H1 (cell line): ENCODE measurements around the gene ARHGEF38. TPM values are rescaled to one million over a fixed set of nuclear protein-coding genes. Genes with fewer than 3 reads are reported as not detected.

Experiments
- ATF3 ChIP-seq: IDR thresholded peaks from 2 replicates; pipeline ENCODE4 v1.6.1; 2011; ENCODE audit warnings: low read depth, mild to moderate bottlenecking, low read length; ENCODE audit not compliant: insufficient read depth
- BACH1 ChIP-seq: IDR thresholded peaks from 2 replicates; pipeline ENCODE4 v1.6.1; 2012; ENCODE audit warnings: low read length, improper control_type of control experiment
- RXRA ChIP-seq: IDR thresholded peaks from 2 replicates; pipeline ENCODE4 v1.6.1; 2011; ENCODE audit warnings: low read depth, mild to moderate bottlenecking, low read length, moderate library complexity; ENCODE audit not compliant: insufficient read depth
- SAP30 ChIP-seq: fragments of 300-600 bp; sonication (generic); IDR thresholded peaks from 2 replicates; pipeline ENCODE4 v1.7.1; 2012; ENCODE audit warnings: low read length, moderate library complexity, mild to moderate bottlenecking, inconsistent platforms; ENCODE audit not compliant: insufficient read depth, insufficient replicate concordance
- SIN3A ChIP-seq, 2 experiments: IDR thresholded peaks in 1 of 2; conservative IDR thresholded peaks in 1 of 2; 2 replicates each; pipeline ENCODE4 v1.6.1; 2011 to 2012; ENCODE audit warnings: low read length in 2 of 2, improper control_type of control experiment in 1 of 2, low read depth in 1 of 2, mild to moderate bottlenecking in 1 of 2
- SIRT6 ChIP-seq: IDR thresholded peaks from one replicate; pipeline ENCODE4 v1.7.1; 2012; ENCODE audit warnings: low read length, inconsistent platforms
- polyA plus RNA-seq, 7 experiments: library from polyadenylated mRNA; depleted of rRNA in 3 of 7; stranded (reverse) in 5 of 7; unstranded in 2 of 7; fragments of >200 nt in 5 of 7; fragments of 200-250 nt in 2 of 7; gene quantifications; 1 replicate in 5 of 7; 2 replicates in 1 of 7; 4 replicates in 1 of 7; pipeline versions ENCODE4 v1.2.1 to v1.2.3, GENCODE V29; 2011 to 2013; ENCODE audit warnings: missing spikeins in 2 of 7, mixed read lengths in 2 of 7
- total RNA-seq: library from RNA; stranded (reverse); fragmentation: NEBNext Ultra II Directional; extraction: Animal tissue kit (Norgen Biotek cat#: 25700); gene quantifications from 2 replicates; pipeline ENCODE4 v1.2.1, GENCODE V29; 2021

ARHGEF38 gene
- total and polyA plus RNA-seq, 2 of the 8 experiments (the other 6 are each of a cell fraction or from before 2014, with no cell fraction given): not detected

- TF ChIP-seq RXRA (no peak), SIN3A (conservative IDR thresholded peaks at IDR 0.05 in 1 of 2, IDR thresholded peaks at IDR 0.05 in 1 of 2; ENCODE audit: low read depth in 1 of 2, low read length in 2 of 2) (no peak), BACH1 (no peak), SIRT6 (no peak), ATF3 (no peak), SAP30 (no peak)
These were observed 49.0 kb downstream of the ARHGEF38 start (continued) for GRCh38 chr4:105601406-105601805.
